Esophagus squamous epithelium (tissue), 4 donors: ENCODE data around the gene APC.
"Not testable (repeated sequence)": the region's sequence is repeated elsewhere in the genome, so short reads cannot be mapped to it uniquely, and the experiment has no call there.

ENCODE experiments used
- CTCF ChIP-seq, 6 experiments: fragments of 450-650 bp in 4 of 6; fragments of 200-600 bp in 2 of 6; sonication (generic) in 2 of 6; IDR thresholded peaks; one replicate each; pipeline ENCODE4 v1.5.1; 2016 to 2019; ENCODE audit warnings: antibody characterized with exemption in 6 of 6, mild to moderate bottlenecking in 4 of 6, moderate library complexity in 4 of 6
- POLR2A ChIP-seq, 4 donors: fragments of 450-650 bp; IDR thresholded peaks; one replicate each; pipeline ENCODE4 v1.6.1; 2017; ENCODE audit warnings: antibody characterized with exemption in 4 of 4, mild to moderate bottlenecking in 4 of 4, moderate library complexity in 3 of 4

GRCh38 chr5:112892066-112892465 is 154.4 kb downstream of the APC start:
- not testable (repeated sequence) for TF ChIP-seq CTCF, POLR2A (IDR thresholded peaks at IDR 0.05)
